Measurements from ENCODE around the gene AMACR. TPM values are rescaled to one million over a fixed set of nuclear protein-coding genes. Genes with fewer than 3 reads are reported as not detected.

AMACR gene
- total and polyA plus RNA-seq, 2 donors from 2014 or later = 155 to 291 TPM

DNA sequence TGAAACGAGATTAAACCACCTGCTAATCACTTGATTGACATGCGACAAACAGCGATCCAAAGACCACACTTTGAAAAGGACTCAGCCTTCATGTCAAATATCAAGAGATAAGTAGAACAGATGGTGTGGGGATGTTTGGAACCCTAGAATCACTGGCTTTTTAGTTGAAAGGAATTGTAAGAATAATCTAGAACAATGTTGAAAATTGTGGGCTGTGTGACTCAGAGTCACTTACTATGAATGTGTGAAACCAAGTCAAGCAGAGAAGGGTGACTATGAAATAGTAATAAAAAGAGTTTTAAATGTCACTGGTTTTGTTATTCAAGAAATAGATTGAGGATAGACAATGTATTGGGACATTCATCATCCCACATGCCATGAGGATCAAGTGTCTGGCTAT lies 49.3 kb upstream of the AMACR start:
- Histone ChIP-seq H3K27me3 (ENCODE audit: control insufficient read depth, insufficient read depth, low read length) (no peaks in the 10 kb centered on the region), H3K27ac (ENCODE audit: low read depth in 2 of 2, low read length in 2 of 2) (no peak overlapping the region), H3K4me1 (ENCODE audit: control insufficient read depth in 2 of 3, insufficient read depth in 2 of 3, low read depth in 1 of 3, low read length in 3 of 3) (peaks cover 0 to 9% (median 2%) of the 10 kb centered on the region in 3 donors), H3K9ac (ENCODE audit: low read length in 3 of 3) (no peak overlapping the region), H3K9me3 (ENCODE audit: control insufficient read depth in 2 of 3, insufficient read depth in 1 of 3, low read length in 3 of 3) (no peaks in the 10 kb centered on the region), H3K36me3 (ENCODE audit: control insufficient read depth in 2 of 3, insufficient read depth in 3 of 3, low read length in 3 of 3) (no peaks in the 10 kb centered on the region), H3K4me3 (ENCODE audit: low read length in 3 of 3) (no peak overlapping the region)
- FAIRE-seq (no peak), DNase-seq (no peak)
- TF ChIP-seq CTCF (IDR thresholded peaks at IDR 0.05; ENCODE audit: borderline replicate concordance, extremely low read depth, insufficient read depth) = no peak
- intact Hi-C loops (cut with DNase I) = no loop called here

GRCh38 chr5:34055667-34056066 lies 47.8 kb upstream of the AMACR start:
- no peaks in the 10 kb centered on the region for H3K27me3 ChIP-seq (ENCODE audit: control insufficient read depth, insufficient read depth, low read length)
- no peak overlapping the region for H3K27ac ChIP-seq (ENCODE audit: low read depth in 2 of 2, low read length in 2 of 2)
- H3K9ac ChIP-seq (ENCODE audit: low read length in 3 of 3) = no peak overlapping the region
- H3K4me1 ChIP-seq (ENCODE audit: control insufficient read depth in 2 of 3, insufficient read depth in 2 of 3, low read depth in 1 of 3, low read length in 3 of 3) = peaks cover 0 to 9% (median 2%) of the 10 kb centered on the region in 3 donors
- no peaks in the 10 kb centered on the region for H3K36me3 ChIP-seq (ENCODE audit: control insufficient read depth in 2 of 3, insufficient read depth in 3 of 3, low read length in 3 of 3)
- intact Hi-C loops (cut with DNase I) = no loop called here
- H3K4me3 ChIP-seq (ENCODE audit: low read length in 3 of 3) = no peak overlapping the region
- no peaks in the 10 kb centered on the region for H3K9me3 ChIP-seq (ENCODE audit: control insufficient read depth in 2 of 3, insufficient read depth in 1 of 3, low read length in 3 of 3)
- TF ChIP-seq CTCF (IDR thresholded peaks at IDR 0.05; ENCODE audit: borderline replicate concordance, extremely low read depth, insufficient read depth) = no peak
- FAIRE-seq (no peak), DNase-seq (no peak)

DNA sequence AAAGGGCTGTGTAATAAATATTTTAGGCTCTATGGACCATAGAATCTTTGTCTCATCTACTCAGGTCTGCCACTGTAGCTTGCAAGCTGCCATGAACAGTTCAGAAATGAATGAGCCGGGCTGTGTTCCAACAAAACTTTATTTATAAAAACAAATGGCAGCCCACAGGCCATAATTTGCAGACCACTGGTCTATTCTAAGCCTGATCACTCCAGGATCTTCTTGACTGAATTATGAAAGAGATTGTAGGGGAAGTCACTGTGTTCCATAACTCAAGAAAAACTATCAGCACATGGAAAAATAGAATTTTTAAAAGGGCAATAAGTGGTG lies 46.5 kb upstream of the AMACR start:
- peaks cover 0 to 2% (median 0%) of the 10 kb centered on the region in 3 donors for H3K36me3 ChIP-seq (ENCODE audit: control insufficient read depth in 2 of 3, insufficient read depth in 3 of 3, low read length in 3 of 3)
- intact Hi-C loops (cut with DNase I) = no loop called here

More for the DNA sequence above, 46.5 kb upstream of the AMACR start:
- DNase-seq = no peak
- H3K9ac ChIP-seq (ENCODE audit: low read length in 3 of 3) = no peak overlapping the region
- peaks cover 0 to 9% (median 2%) of the 10 kb centered on the region in 3 donors for H3K4me1 ChIP-seq (ENCODE audit: control insufficient read depth in 2 of 3, insufficient read depth in 2 of 3, low read depth in 1 of 3, low read length in 3 of 3)
- no peaks in the 10 kb centered on the region for H3K9me3 ChIP-seq (ENCODE audit: control insufficient read depth in 2 of 3, insufficient read depth in 1 of 3, low read length in 3 of 3)
- no peak overlapping the region for H3K27ac ChIP-seq (ENCODE audit: low read depth in 2 of 2, low read length in 2 of 2)
- H3K4me3 ChIP-seq (ENCODE audit: low read length in 3 of 3) = no peak overlapping the region
- FAIRE-seq = no peak
- TF ChIP-seq CTCF (IDR thresholded peaks at IDR 0.05; ENCODE audit: borderline replicate concordance, extremely low read depth, insufficient read depth) = no peak
- H3K27me3 ChIP-seq (ENCODE audit: control insufficient read depth, insufficient read depth, low read length) = no peaks in the 10 kb centered on the region
